Spinal cord (tissue), 10 donors: ENCODE measurements around the gene LRRK2. TPM values are rescaled to one million over a fixed set of nuclear protein-coding genes. Genes with fewer than 3 reads are reported as not detected.
A peak's percentile ranks its signal among the peaks of the same experiment; 100 is the strongest.
"Not testable (repeated sequence)": the region's sequence is repeated elsewhere in the genome, so short reads cannot be mapped to it uniquely, and the experiment has no call there.

Experiments
- DNase-seq, 6 donors: peaks; one replicate each; pipeline versions ENCODE4 v3.0.0 to v3.0.0-alpha.2; 2013 to 2015; ENCODE audit warnings: low spot score in 6 of 6, low read depth in 4 of 6
- H3K27ac ChIP-seq: one replicate; pipeline ENCODE4 v1.5.1; 2013; ENCODE audit warnings: low read depth, low read length, control low read depth
- H3K27me3 ChIP-seq: one replicate; pipeline ENCODE4 v1.6.1; 2013; ENCODE audit warnings: low read length; ENCODE audit not compliant: control insufficient read depth, insufficient read depth
- H3K36me3 ChIP-seq: one replicate; pipeline ENCODE4 v1.6.1; 2013; ENCODE audit warnings: low read length; ENCODE audit not compliant: control insufficient read depth, insufficient read depth
- H3K4me1 ChIP-seq: one replicate; pipeline ENCODE4 v1.6.1; 2013; ENCODE audit warnings: low read length; ENCODE audit not compliant: control insufficient read depth, insufficient read depth
- H3K4me3 ChIP-seq: one replicate; pipeline ENCODE4 v1.5.1; 2013; ENCODE audit warnings: low read depth, low read length, control low read depth
- H3K9me3 ChIP-seq: one replicate; pipeline ENCODE4 v1.6.1; 2013; ENCODE audit warnings: low read length; ENCODE audit not compliant: control insufficient read depth, insufficient read depth
- WGBS: methylation state at CpG from one replicate; pipeline ENCODE4 v1.1.5; 2013; ENCODE audit warnings: missing lambda C conversion rate; ENCODE audit not compliant: insufficient coverage; 5-methylcytosine and 5-hydroxymethylcytosine counted together
- polyA plus RNA-seq, 2 donors: library from polyadenylated mRNA; unstranded; fragments of 120-200 nt; gene quantifications; one replicate each; pipeline ENCODE4 v1.2.1, GENCODE V29; 2013; ENCODE audit not compliant: insufficient read length in 2 of 2
- total RNA-seq, 2 donors: library from RNA; depleted of rRNA in 1 of 2; stranded (reverse); fragments of 120-200 nt in 1 of 2; fragments of >200 nt in 1 of 2; gene quantifications; one replicate each; pipeline versions ENCODE4 v1.2.3 to v1.2.4, GENCODE V29; 2013 to 2014
- donor health status: healthy.

The LRRK2 gene
- total and polyA plus RNA-seq, 4 donors, result 18.6 to 43.5 (median 28.2) TPM

DNA sequence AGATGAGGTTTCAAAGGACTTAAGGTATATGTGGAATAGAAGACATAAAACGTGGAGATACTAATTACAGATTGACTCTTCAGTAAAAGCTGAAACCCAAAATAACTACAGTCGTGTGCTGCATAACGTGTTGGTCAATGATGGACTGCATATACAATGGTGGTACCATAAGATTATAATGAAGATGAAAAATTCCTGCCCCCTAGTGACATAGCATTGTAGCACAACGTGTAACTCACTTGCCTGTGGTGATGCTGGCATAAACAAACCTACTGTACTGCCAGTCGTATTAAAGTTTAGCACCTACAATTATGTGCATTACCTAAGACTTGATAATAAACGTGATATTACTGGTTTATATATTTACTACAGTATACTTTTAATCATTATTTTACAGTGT is 150.3 kb downstream of the LRRK2 start:
- Histone ChIP-seq H3K27ac (no peak overlapping the region), H3K9me3 (no peaks in the 10 kb centered on the region), H3K4me3 (no peak overlapping the region), H3K36me3 (no peaks in the 10 kb centered on the region), H3K4me1 (no peaks in the 10 kb centered on the region), H3K27me3 (no peaks in the 10 kb centered on the region)
- 90% methylated on average over 2 of the region's 6 CpGs for WGBS
- DNase-seq, result no peak

DNA sequence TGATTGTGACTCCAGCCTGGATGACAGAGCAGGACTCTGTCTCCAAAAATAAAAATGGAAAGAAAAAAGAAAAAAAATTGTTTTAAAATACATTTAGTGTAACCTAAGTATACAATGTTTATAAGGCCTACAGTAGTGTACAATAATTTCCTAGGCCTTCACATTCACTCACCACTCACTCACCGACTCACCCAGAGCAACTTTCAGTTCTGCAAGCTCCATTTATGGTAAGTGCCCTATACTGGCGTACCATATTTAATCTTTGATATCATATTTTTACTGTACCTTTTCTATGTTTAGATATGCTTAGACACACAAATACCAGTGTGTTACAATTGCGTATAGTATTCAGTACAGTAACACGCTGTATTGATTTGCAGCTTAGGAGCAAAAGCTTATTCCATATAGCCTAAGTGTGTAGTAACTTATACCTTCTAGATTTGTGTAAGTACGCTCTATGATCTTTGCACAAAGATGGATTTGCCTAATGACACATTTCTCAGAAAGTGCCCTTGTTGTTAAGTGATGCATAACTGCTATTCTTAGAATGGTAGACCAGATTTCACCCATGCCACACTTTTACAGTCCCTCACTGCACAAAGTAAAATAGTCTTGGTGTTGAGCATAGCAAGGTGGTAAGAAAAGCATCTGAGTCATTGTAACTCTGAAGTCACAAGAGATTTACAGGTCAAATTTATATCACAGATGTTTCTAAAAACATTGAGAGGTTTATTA is 151.9 kb downstream of the LRRK2 start:
- no peak for DNase-seq
- no peaks in the 10 kb centered on the region for H3K36me3 ChIP-seq
- H3K27ac ChIP-seq, result no peak overlapping the region
- no peaks in the 10 kb centered on the region for H3K4me1 ChIP-seq
- H3K9me3 ChIP-seq, result no peaks in the 10 kb centered on the region
- no peaks in the 10 kb centered on the region for H3K27me3 ChIP-seq
- WGBS, result no CpG with 5 or more reads among the region's 5 CpGs
- no peak overlapping the region for H3K4me3 ChIP-seq

DNA sequence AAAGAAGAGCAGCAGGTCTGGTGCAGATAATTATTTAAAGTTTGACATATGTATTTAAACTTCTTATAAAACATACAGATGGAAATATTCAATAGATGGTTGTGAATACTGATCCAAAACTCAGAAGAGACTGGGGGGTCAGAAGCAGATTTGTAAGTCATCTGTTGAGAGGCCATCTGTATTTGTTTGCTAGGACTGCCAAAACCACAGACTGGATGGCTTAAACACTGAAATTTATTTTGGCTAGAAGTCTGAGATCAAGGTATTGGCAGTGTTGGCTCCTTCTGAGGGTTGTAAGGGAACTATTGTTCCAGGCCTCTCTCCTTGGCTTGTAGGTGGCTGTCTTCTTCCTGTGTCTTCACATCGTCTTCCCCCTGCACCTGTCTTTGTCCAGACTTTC is 153.9 kb downstream of the LRRK2 start:
- H3K4me1 ChIP-seq, result no peaks in the 10 kb centered on the region
- H3K36me3 ChIP-seq, result no peaks in the 10 kb centered on the region
- H3K9me3 ChIP-seq, result no peaks in the 10 kb centered on the region
- H3K27ac ChIP-seq, result no peak overlapping the region
- WGBS, result 60% methylated on average over 1 of the region's 1 CpG
- H3K27me3 ChIP-seq, result no peaks in the 10 kb centered on the region
- peak in 1 of 6 donors; percentile 48 for DNase-seq
- no peak overlapping the region for H3K4me3 ChIP-seq

- no peak for DNase-seq
- WGBS, result 25% methylated on average over 1 of the region's 1 CpG
Measured at GRCh38 chr12:40382217-40382616, 157.4 kb downstream of the LRRK2 start.

GRCh38 chr12:40387279-40387678 is 162.5 kb downstream of the LRRK2 start:
- WGBS, result 100% methylated on average over 2 of the region's 3 CpGs
- DNase-seq, H3K4me3 ChIP-seq, H3K9me3 ChIP-seq, H3K4me1 ChIP-seq, H3K27ac ChIP-seq, H3K36me3 ChIP-seq, H3K27me3 ChIP-seq: not testable (repeated sequence)

More at GRCh38 chr12:40382217-40382616, 157.4 kb downstream of the LRRK2 start:
- H3K4me1 ChIP-seq, result no peaks in the 10 kb centered on the region
- no peaks in the 10 kb centered on the region for H3K36me3 ChIP-seq
- no peaks in the 10 kb centered on the region for H3K27me3 ChIP-seq
- no peak overlapping the region for H3K4me3 ChIP-seq
- H3K27ac ChIP-seq, result no peak overlapping the region
- H3K9me3 ChIP-seq, result no peaks in the 10 kb centered on the region

- Histone ChIP-seq H3K27ac (no peak overlapping the region), H3K27me3 (no peaks in the 10 kb centered on the region), H3K4me1 (no peaks in the 10 kb centered on the region), H3K4me3 (no peak overlapping the region), H3K9me3 (peaks cover 2% of the 10 kb centered on the region), H3K36me3 (no peaks in the 10 kb centered on the region)
- 70% methylated on average over 1 of the region's 2 CpGs for WGBS
- no peak for DNase-seq
Measured at GRCh38 chr12:40390980-40391379, 166.2 kb downstream of the LRRK2 start.

GRCh38 chr12:40393026-40393425 is 168.2 kb downstream of the LRRK2 start:
- Histone ChIP-seq H3K27me3 (no peaks in the 10 kb centered on the region), H3K9me3 (peaks cover 2% of the 10 kb centered on the region), H3K36me3 (no peaks in the 10 kb centered on the region), H3K4me1 (no peaks in the 10 kb centered on the region), H3K27ac (no peak overlapping the region), H3K4me3 (no peak overlapping the region)
- no peak for DNase-seq

DNA sequence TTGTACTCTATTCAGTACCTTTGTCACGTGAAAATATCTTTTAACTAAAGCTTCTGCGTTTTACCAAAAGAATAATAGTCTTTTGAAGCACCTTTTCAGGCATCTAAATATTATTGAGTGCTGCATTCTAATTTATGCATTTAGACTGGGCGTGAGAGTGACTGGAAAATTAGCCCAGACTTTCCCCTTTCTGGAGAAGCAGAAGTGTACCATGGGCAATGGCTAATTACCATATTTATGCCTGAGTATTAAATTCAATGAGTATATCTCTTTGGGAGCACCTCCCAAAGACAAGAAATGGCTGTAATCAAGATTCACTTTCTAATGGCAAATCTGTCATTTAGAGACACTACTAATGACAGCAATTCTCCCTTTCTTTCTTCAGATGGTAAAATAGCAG is 174.9 kb downstream of the LRRK2 start:
- Histone ChIP-seq H3K27ac (no peak overlapping the region), H3K4me3 (no peak overlapping the region), H3K4me1 (no peaks in the 10 kb centered on the region), H3K9me3 (peaks cover 1% of the 10 kb centered on the region), H3K27me3 (no peaks in the 10 kb centered on the region), H3K36me3 (no peaks in the 10 kb centered on the region)
- no CpG with 5 or more reads among the region's 3 CpGs for WGBS
- no peak for DNase-seq

- WGBS, result 100% methylated on average over 3 of the region's 8 CpGs
- no peak overlapping the region for H3K27ac ChIP-seq
- DNase-seq, result no peak
- no peaks in the 10 kb centered on the region for H3K27me3 ChIP-seq
- H3K9me3 ChIP-seq, result no peaks in the 10 kb centered on the region
- H3K4me1 ChIP-seq, result no peaks in the 10 kb centered on the region
- no peaks in the 10 kb centered on the region for H3K36me3 ChIP-seq
- no peak overlapping the region for H3K4me3 ChIP-seq
Measured at GRCh38 chr12:40405419-40405818, 180.6 kb downstream of the LRRK2 start.
